ENCODE measurements around the gene KISS1R. TPM values are rescaled to one million over a fixed set of nuclear protein-coding genes. Genes with fewer than 3 reads are reported as not detected.

The KISS1R gene
- total RNA-seq, 4 donors from 2014 or later, result not detected

GRCh38 chr19:934865-935479 lies 17.8 kb downstream of the KISS1R start:
- intact Hi-C loops (cut with DNase I), result no loop called here
- H3K4me1 ChIP-seq, result peaks cover 31 to 43% (median 40%) of the 10 kb centered on the region in 4 donors
- DNase-seq (ENCODE audit: extremely low spot score), result peak; percentile 97
- peak overlapping the region in 3 of 4 donors; percentile 1 to 17 (median 9) for H3K4me3 ChIP-seq
- peak overlapping the region; percentile 50 to 80 (median 77) for H3K27ac ChIP-seq (replicated peaks in 1 of 4)
- no peaks in the 10 kb centered on the region for H3K9me3 ChIP-seq
- H3K27me3 ChIP-seq, result no peaks in the 10 kb centered on the region
- TF ChIP-seq POLR2AphosphoS5 (IDR thresholded peaks at IDR 0.05) (peak; percentile 75 to 94), EP300 (IDR thresholded peaks at IDR 0.05) (no peak)
- H3K36me3 ChIP-seq, result peaks cover 0 to 20% (median 3%) of the 10 kb centered on the region in 4 donors
- 6% methylated on average over 17 of the region's 31 CpGs for WGBS

GRCh38 chr19:936175-936546 lies 19.0 kb downstream of the KISS1R start:
- 92% methylated on average over 10 of the region's 10 CpGs for WGBS
- Histone ChIP-seq H3K27me3 (no peaks in the 10 kb centered on the region), H3K36me3 (peaks cover 0 to 13% (median 0%) of the 10 kb centered on the region in 4 donors), H3K4me3 (no peak overlapping the region), H3K9me3 (no peaks in the 10 kb centered on the region), H3K4me1 (peaks cover 40 to 55% (median 52%) of the 10 kb centered on the region in 4 donors), H3K27ac (replicated peaks in 1 of 4) (peak overlapping the region in 1 of 4 donors; percentile 80)
- intact Hi-C loops (cut with DNase I), result no loop called here
- no peak for TF ChIP-seq POLR2AphosphoS5 (IDR thresholded peaks at IDR 0.05)
- no peak for TF ChIP-seq POLR2A (IDR thresholded peaks at IDR 0.05; ENCODE audit: low read depth)
- no peak for TF ChIP-seq CTCF (IDR thresholded peaks at IDR 0.05)
- no peak for TF ChIP-seq EP300 (IDR thresholded peaks at IDR 0.05)
- no peak for DNase-seq (ENCODE audit: extremely low spot score)

- WGBS, result 89% methylated on average over 16 of the region's 16 CpGs
- Histone ChIP-seq H3K36me3 (peaks cover 0 to 8% (median 2%) of the 10 kb centered on the region in 4 donors), H3K4me1 (peaks cover 40 to 60% (median 58%) of the 10 kb centered on the region in 4 donors), H3K4me3 (no peak overlapping the region), H3K27me3 (no peaks in the 10 kb centered on the region), H3K9me3 (no peaks in the 10 kb centered on the region), H3K27ac (replicated peaks in 1 of 4) (no peak overlapping the region)
- TF ChIP-seq CTCF (IDR thresholded peaks at IDR 0.05), result no peak
- no peak for TF ChIP-seq EP300 (IDR thresholded peaks at IDR 0.05)
- no peak for TF ChIP-seq POLR2A (IDR thresholded peaks at IDR 0.05; ENCODE audit: low read depth)
- no peak for TF ChIP-seq POLR2AphosphoS5 (IDR thresholded peaks at IDR 0.05)
- no peak for DNase-seq (ENCODE audit: extremely low spot score)
- intact Hi-C loops (cut with DNase I), result no loop called here
These were observed 20.1 kb downstream of the KISS1R start for GRCh38 chr19:937259-937694.

- WGBS, result 89% methylated on average over 20 of the region's 23 CpGs
- Histone ChIP-seq H3K27me3 (no peaks in the 10 kb centered on the region), H3K4me1 (peaks cover 29 to 51% (median 47%) of the 10 kb centered on the region in 4 donors), H3K27ac (replicated peaks in 1 of 4) (no peak overlapping the region), H3K9me3 (no peaks in the 10 kb centered on the region), H3K4me3 (no peak overlapping the region), H3K36me3 (peaks cover 0 to 9% (median 7%) of the 10 kb centered on the region in 4 donors)
- TF ChIP-seq CTCF (IDR thresholded peaks at IDR 0.05) (no peak), POLR2A (IDR thresholded peaks at IDR 0.05; ENCODE audit: low read depth) (no peak), POLR2AphosphoS5 (IDR thresholded peaks at IDR 0.05) (no peak), EP300 (IDR thresholded peaks at IDR 0.05) (no peak)
- DNase-seq (ENCODE audit: extremely low spot score), result no peak
- intact Hi-C loops (cut with DNase I), result no loop called here
These were observed 21.2 kb downstream of the KISS1R start for GRCh38 chr19:938233-938923.

GRCh38 chr19:939439-939838 lies 22.3 kb downstream of the KISS1R start:
- H3K27me3 ChIP-seq, result no peaks in the 10 kb centered on the region
- no peaks in the 10 kb centered on the region for H3K9me3 ChIP-seq
- TF ChIP-seq POLR2AphosphoS5 (IDR thresholded peaks at IDR 0.05), result no peak
- TF ChIP-seq CTCF (IDR thresholded peaks at IDR 0.05), result no peak
- no peak for TF ChIP-seq EP300 (IDR thresholded peaks at IDR 0.05)
- no peak for TF ChIP-seq POLR2A (IDR thresholded peaks at IDR 0.05; ENCODE audit: low read depth)
- intact Hi-C loops (cut with DNase I), result no loop called here
- no peak overlapping the region for H3K27ac ChIP-seq (replicated peaks in 1 of 4)
- no peak for DNase-seq (ENCODE audit: extremely low spot score)
- WGBS, result 91% methylated on average over 15 of the region's 22 CpGs
- no peak overlapping the region for H3K4me3 ChIP-seq
- H3K36me3 ChIP-seq, result peaks cover 0 to 9% (median 7%) of the 10 kb centered on the region in 4 donors
- peaks cover 18 to 41% (median 37%) of the 10 kb centered on the region in 4 donors for H3K4me1 ChIP-seq

Data from esophagus muscularis mucosa (tissue), 4 donors.